GM19035 (cell line): Measurements from ENCODE around the gene CCDC24.

Source experiments
- ATAC-seq: cut with Tn5 transposase; IDR thresholded peaks from one replicate; pipeline ENCODE4 v1.9.1; 2021; ENCODE audit not compliant: unreplicated experiment

The CCDC24 gene

GRCh38 chr1:43962324-43962723, 29.1 kb upstream of the CCDC24 start:
- ATAC-seq, result no peak

GRCh38 chr1:43963006-43963405, 28.4 kb upstream of the CCDC24 start:
- ATAC-seq, result no peak

- no peak for ATAC-seq
Observed at GRCh38 chr1:43963890-43964289, 27.5 kb upstream of the CCDC24 start.

GRCh38 chr1:43965316-43965715, 26.1 kb upstream of the CCDC24 start:
- no peak for ATAC-seq

- ATAC-seq, result no peak
Observed at GRCh38 chr1:43968348-43968948, 23.0 kb upstream of the CCDC24 start.

- no peak for ATAC-seq
Observed at GRCh38 chr1:43969416-43969745, 22.0 kb upstream of the CCDC24 start.

- ATAC-seq, result peak; percentile 85
Observed at GRCh38 chr1:43969746-43970466, 21.5 kb upstream of the CCDC24 start, which contains the start of gene DPH2. Gene DPH2, plus strand, starts transcription at chr1:43970010. Its CDS starts 166 bp downstream, at chr1:43970176.

- ATAC-seq, result no peak
Observed at GRCh38 chr1:43970502-43970901, 20.9 kb upstream of the CCDC24 start.

GRCh38 chr1:43970911-43971310, 20.5 kb upstream of the CCDC24 start:
- ATAC-seq, result no peak

- no peak for ATAC-seq
Observed at GRCh38 chr1:43971336-43971980, 19.9 kb upstream of the CCDC24 start.

GRCh38 chr1:43973981-43974442, 17.4 kb upstream of the CCDC24 start:
- no peak for ATAC-seq

- peak; percentile 71 for ATAC-seq
Observed at GRCh38 chr1:43974443-43975248, 16.8 kb upstream of the CCDC24 start, which contains the start of gene ATP6V0B. Gene ATP6V0B, plus strand, starts transcription at chr1:43974960. Its CDS starts 81 bp downstream, at chr1:43975041.

GRCh38 chr1:43975249-43975961, 16.0 kb upstream of the CCDC24 start:
- peak; percentile 1 for ATAC-seq

- no peak for ATAC-seq
Observed at GRCh38 chr1:43976045-43976444, 15.4 kb upstream of the CCDC24 start.

- no peak for ATAC-seq
Observed at GRCh38 chr1:43976890-43977289, 14.5 kb upstream of the CCDC24 start.

- ATAC-seq, result no peak
Observed at GRCh38 chr1:43977376-43978263, 13.8 kb upstream of the CCDC24 start.

- ATAC-seq, result no peak
Observed at GRCh38 chr1:43978264-43978550, 13.2 kb upstream of the CCDC24 start.

GRCh38 chr1:43978551-43979260, 12.7 kb upstream of the CCDC24 start, which contains the start of gene B4GALT2:
Gene B4GALT2, plus strand, starts transcription at chr1:43979210. Its CDS starts 1,951 bp downstream, at chr1:43981161.
- no peak for ATAC-seq

- ATAC-seq, result no peak
Observed at GRCh38 chr1:43979261-43979527, 12.2 kb upstream of the CCDC24 start.
